HG03135 (cell line): ENCODE measurements around the gene ZNF485.

ENCODE experiments used
- ATAC-seq: cut with Tn5 transposase; IDR thresholded peaks from one replicate; pipeline ENCODE4 v1.9.1; 2021; ENCODE audit warnings: mild to moderate bottlenecking, moderate library complexity; ENCODE audit not compliant: unreplicated experiment

The ZNF485 gene

GRCh38 chr10:43667317-43667731, 61.1 kb downstream of the ZNF485 start:
- ATAC-seq, result no peak
